ENCODE data around the gene AMBN.
"Not testable (repeated sequence)": the region's sequence is repeated elsewhere in the genome, so short reads cannot be mapped to it uniquely, and the experiment has no call there.

The AMBN gene

GRCh38 chr4:70634482-70634881, 42.4 kb downstream of the AMBN start:
- no peaks in the 10 kb centered on the region for H3K79me2 ChIP-seq (ENCODE audit: insufficient read depth, low read length)
- H3K4me1 ChIP-seq (ENCODE audit: insufficient read depth, low read length), result no peaks in the 10 kb centered on the region
- H3K4me3 ChIP-seq (ENCODE audit: low read depth in 1 of 2, low read length in 2 of 2), result no peak overlapping the region
- no peaks in the 10 kb centered on the region for H4K20me1 ChIP-seq (ENCODE audit: insufficient read depth, low read length)
- H2AFZ ChIP-seq (ENCODE audit: low read depth, low read length), result no peak overlapping the region
- H3K27ac ChIP-seq (ENCODE audit: low read length), result no peak overlapping the region
- no peak overlapping the region for H3K9ac ChIP-seq (ENCODE audit: low read depth, low read length)
- H3K36me3 ChIP-seq (ENCODE audit: insufficient read depth, low read length), result no peaks in the 10 kb centered on the region
- no peak for DNase-seq
- no peak overlapping the region for H3K4me2 ChIP-seq (ENCODE audit: insufficient read depth, low read length)
- no peak for ATAC-seq (ENCODE audit: insufficient read depth, low read depth)
- H3K27me3 ChIP-seq (ENCODE audit: insufficient read depth, low read length, poor library complexity), result no peaks in the 10 kb centered on the region
- TF ChIP-seq, protein P1, sequence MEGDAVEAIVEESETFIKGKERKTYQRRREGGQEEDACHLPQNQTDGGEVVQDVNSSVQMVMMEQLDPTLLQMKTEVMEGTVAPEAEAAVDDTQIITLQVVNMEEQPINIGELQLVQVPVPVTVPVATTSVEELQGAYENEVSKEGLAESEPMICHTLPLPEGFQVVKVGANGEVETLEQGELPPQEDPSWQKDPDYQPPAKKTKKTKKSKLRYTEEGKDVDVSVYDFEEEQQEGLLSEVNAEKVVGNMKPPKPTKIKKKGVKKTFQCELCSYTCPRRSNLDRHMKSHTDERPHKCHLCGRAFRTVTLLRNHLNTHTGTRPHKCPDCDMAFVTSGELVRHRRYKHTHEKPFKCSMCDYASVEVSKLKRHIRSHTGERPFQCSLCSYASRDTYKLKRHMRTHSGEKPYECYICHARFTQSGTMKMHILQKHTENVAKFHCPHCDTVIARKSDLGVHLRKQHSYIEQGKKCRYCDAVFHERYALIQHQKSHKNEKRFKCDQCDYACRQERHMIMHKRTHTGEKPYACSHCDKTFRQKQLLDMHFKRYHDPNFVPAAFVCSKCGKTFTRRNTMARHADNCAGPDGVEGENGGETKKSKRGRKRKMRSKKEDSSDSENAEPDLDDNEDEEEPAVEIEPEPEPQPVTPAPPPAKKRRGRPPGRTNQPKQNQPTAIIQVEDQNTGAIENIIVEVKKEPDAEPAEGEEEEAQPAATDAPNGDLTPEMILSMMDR (IDR thresholded peaks at IDR 0.05; ENCODE audit: borderline replicate concordance, extremely low read depth, low read length, poor library complexity, severe bottlenecking), result no peak
- no peak for TF ChIP-seq EZH2 (IDR thresholded peaks at IDR 0.05; ENCODE audit: borderline replicate concordance, low read depth, low read length, severe bottlenecking)
- no peaks in the 10 kb centered on the region for H3K9me3 ChIP-seq (ENCODE audit: insufficient read depth, low read length, severe bottlenecking)

DNA sequence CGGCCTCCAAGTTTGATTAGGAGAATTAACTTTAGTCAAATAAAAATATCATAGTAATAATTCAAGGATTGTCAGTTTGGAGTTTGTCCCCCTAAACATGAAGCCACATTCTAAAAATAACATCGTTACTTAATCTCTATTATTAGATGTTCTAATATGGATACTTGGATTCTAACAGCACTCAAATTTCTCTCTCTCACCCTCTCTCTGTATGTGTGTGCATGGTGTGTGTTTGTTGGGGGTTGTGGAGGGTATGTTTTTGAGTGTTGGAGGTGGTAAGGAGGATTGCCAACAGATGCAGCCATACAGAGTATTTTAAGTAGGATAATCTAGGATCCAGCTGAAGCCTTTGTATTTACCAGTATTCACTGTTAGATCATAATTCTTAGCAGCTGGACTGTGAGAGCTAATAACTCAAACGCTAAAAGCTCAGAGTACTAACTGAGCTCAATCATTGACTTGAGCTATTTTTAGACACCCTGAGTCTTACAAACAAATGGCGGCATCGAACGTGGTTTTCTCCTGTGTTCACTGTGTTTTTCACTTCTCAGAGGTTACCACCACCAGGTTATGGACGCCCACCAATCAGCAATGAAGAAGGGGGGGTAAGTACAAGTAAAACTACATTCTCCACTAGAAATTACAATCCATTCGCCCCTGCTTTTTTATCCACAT, 45.3 kb downstream of the AMBN start:
- Histone ChIP-seq H3K9me3 (ENCODE audit: insufficient read depth, low read length, severe bottlenecking) (no peaks in the 10 kb centered on the region), H3K27me3 (ENCODE audit: insufficient read depth, low read length, poor library complexity) (no peaks in the 10 kb centered on the region), H3K4me2 (ENCODE audit: insufficient read depth, low read length) (no peak overlapping the region), H3K36me3 (ENCODE audit: insufficient read depth, low read length) (no peaks in the 10 kb centered on the region), H3K4me1 (ENCODE audit: insufficient read depth, low read length) (no peaks in the 10 kb centered on the region), H3K79me2 (ENCODE audit: insufficient read depth, low read length) (no peaks in the 10 kb centered on the region), H3K27ac (ENCODE audit: low read length) (no peak overlapping the region), H3K9ac (ENCODE audit: low read depth, low read length) (no peak overlapping the region), H4K20me1 (ENCODE audit: insufficient read depth, low read length) (no peaks in the 10 kb centered on the region), H2AFZ (ENCODE audit: low read depth, low read length) (0 out of 2 replicates have a peak overlapping the region, but pooled peaks have one; percentile 18), H3K4me3 (ENCODE audit: low read depth in 1 of 2, low read length in 2 of 2) (no peak overlapping the region)
- no peak for ATAC-seq (ENCODE audit: insufficient read depth, low read depth)
- DNase-seq, result no peak
- TF ChIP-seq EZH2 (IDR thresholded peaks at IDR 0.05; ENCODE audit: borderline replicate concordance, low read depth, low read length, severe bottlenecking), result no peak
- TF ChIP-seq, protein P1 (IDR thresholded peaks at IDR 0.05; ENCODE audit: borderline replicate concordance, extremely low read depth, low read length, poor library complexity, severe bottlenecking), result no peak

- TF ChIP-seq, protein P1 (IDR thresholded peaks at IDR 0.05; ENCODE audit: borderline replicate concordance, extremely low read depth, low read length, poor library complexity, severe bottlenecking), result no peak
- TF ChIP-seq EZH2 (IDR thresholded peaks at IDR 0.05; ENCODE audit: borderline replicate concordance, low read depth, low read length, severe bottlenecking), result no peak
- Histone ChIP-seq H3K27me3 (ENCODE audit: insufficient read depth, low read length, poor library complexity) (no peaks in the 10 kb centered on the region), H3K79me2 (ENCODE audit: insufficient read depth, low read length) (no peaks in the 10 kb centered on the region), H3K4me3 (ENCODE audit: low read depth in 1 of 2, low read length in 2 of 2) (no peak overlapping the region), H3K4me1 (ENCODE audit: insufficient read depth, low read length) (no peaks in the 10 kb centered on the region), H3K27ac (ENCODE audit: low read length) (no peak overlapping the region), H3K4me2 (ENCODE audit: insufficient read depth, low read length) (no peak overlapping the region), H3K9ac (ENCODE audit: low read depth, low read length) (no peak overlapping the region), H4K20me1 (ENCODE audit: insufficient read depth, low read length) (no peaks in the 10 kb centered on the region), H3K36me3 (ENCODE audit: insufficient read depth, low read length) (no peaks in the 10 kb centered on the region), H3K9me3 (ENCODE audit: insufficient read depth, low read length, severe bottlenecking) (no peaks in the 10 kb centered on the region), H2AFZ (ENCODE audit: low read depth, low read length) (no peak overlapping the region)
- DNase-seq, result no peak
- no peak for ATAC-seq (ENCODE audit: insufficient read depth, low read depth)
Measured at GRCh38 chr4:70640192-70640591, 48.1 kb downstream of the AMBN start.

GRCh38 chr4:70650741-70651140, 58.7 kb downstream of the AMBN start:
- not testable (repeated sequence) for H3K9ac ChIP-seq (ENCODE audit: low read depth, low read length); H3K4me3 ChIP-seq (ENCODE audit: low read depth in 1 of 2, low read length in 2 of 2); ATAC-seq (ENCODE audit: insufficient read depth, low read depth); H3K36me3 ChIP-seq (ENCODE audit: insufficient read depth, low read length); H3K4me2 ChIP-seq (ENCODE audit: insufficient read depth, low read length); H4K20me1 ChIP-seq (ENCODE audit: insufficient read depth, low read length); DNase-seq; H3K79me2 ChIP-seq (ENCODE audit: insufficient read depth, low read length); H3K9me3 ChIP-seq (ENCODE audit: insufficient read depth, low read length, severe bottlenecking); H2AFZ ChIP-seq (ENCODE audit: low read depth, low read length); H3K27me3 ChIP-seq (ENCODE audit: insufficient read depth, low read length, poor library complexity)
- Histone ChIP-seq H3K4me1 (ENCODE audit: insufficient read depth, low read length) (peaks cover 32% of the 10 kb centered on the region), H3K27ac (ENCODE audit: low read length) (0 out of 2 replicates have a peak overlapping the region, but pooled peaks have one; percentile 25)
